Forelimb muscle (tissue), 1 donor: ENCODE results near the gene ZNF45. TPM values are rescaled to one million over a fixed set of nuclear protein-coding genes. Genes with fewer than 3 reads are reported as not detected.
"Not testable (repeated sequence)": the region's sequence is repeated elsewhere in the genome, so short reads cannot be mapped to it uniquely, and the experiment has no call there.

Source experiments
- DNase-seq: peaks from one replicate; pipeline ENCODE4 v3.0.0-alpha.2; 2013; ENCODE audit warnings: low read depth
- polyA plus RNA-seq: library from polyadenylated mRNA; unstranded; fragments of 120-200 nt; gene quantifications from one replicate; pipeline ENCODE4 v1.2.1, GENCODE V29; 2013; ENCODE audit not compliant: insufficient read length

ZNF45 gene
- polyA plus RNA-seq, 1 donor = 12.5 TPM

DNA sequence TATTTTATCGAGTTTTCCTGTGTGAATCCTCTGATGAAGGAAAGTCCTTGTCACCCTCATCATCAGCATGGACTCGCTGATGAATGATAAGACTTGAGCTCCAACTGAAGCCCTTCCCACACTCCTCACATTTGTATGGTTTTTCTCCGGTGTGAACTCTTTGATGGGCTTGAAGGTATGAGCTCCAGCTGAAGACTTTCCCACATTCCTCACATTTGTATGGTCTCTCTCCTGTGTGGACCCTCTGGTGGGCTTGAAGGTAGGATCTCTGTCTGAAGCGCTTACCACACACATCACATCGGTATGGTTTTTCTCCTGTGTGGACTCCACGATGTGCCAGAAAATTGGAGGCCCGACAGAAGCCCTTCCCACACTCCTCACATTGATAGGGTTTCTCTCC, 21.7 kb downstream of the ZNF45 start:
- no peak for DNase-seq

DNA sequence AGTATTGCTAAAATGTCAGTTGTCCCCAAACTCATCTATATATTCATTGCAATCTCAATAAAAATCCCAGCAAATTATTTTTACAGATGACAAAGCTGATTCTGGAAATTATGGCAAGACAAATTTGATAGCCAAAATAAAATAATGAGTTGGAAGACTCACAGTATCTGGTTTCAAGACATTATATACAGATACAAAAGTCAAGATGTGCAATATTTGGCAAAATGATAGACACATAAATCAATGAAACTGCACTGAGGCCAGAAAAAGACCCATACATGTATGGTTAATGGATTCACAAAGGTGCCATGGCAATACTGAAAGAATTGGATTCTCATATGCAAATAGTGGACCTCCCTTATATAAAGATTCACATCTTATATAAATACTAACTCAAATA, 24.2 kb downstream of the ZNF45 start:
- DNase-seq = no peak

DNA sequence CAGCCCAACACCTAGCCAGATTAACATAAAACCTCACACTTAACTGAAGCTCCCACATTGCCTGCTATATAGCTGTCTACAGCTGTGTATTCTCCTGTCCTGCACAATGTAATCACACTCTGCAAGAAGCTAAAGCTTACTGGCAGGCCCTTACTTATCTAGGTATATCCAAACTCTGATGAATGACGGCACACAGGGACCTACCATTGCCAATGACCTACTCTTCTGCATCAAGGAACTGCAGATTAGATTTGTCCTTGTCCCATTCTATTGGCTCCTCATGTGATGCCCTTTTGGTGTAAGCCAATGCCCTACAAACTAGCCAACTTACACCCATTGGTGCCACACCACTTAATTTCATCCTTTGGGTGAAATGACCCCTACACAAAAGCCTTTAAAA, 26.4 kb downstream of the ZNF45 start:
- DNase-seq = no peak

DNA sequence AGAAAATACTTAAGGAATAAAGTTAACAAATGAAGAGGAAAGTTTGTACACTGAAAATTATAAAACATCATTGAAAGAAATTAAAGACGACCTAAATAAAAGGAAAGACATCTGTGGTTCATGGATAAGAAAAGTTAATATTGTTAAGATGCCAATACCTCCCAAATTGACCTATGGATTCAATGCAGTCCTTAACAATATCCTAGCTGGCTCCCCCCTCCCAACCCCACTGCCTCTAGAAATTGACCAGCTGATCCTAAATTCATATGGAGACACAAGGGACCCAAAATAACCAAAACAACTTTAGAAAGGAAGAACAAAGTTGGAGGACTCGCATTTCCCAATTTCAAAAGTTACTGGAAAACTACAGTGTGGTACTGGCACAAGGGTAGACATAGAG, 28.3 kb downstream of the ZNF45 start:
- no peak for DNase-seq

DNA sequence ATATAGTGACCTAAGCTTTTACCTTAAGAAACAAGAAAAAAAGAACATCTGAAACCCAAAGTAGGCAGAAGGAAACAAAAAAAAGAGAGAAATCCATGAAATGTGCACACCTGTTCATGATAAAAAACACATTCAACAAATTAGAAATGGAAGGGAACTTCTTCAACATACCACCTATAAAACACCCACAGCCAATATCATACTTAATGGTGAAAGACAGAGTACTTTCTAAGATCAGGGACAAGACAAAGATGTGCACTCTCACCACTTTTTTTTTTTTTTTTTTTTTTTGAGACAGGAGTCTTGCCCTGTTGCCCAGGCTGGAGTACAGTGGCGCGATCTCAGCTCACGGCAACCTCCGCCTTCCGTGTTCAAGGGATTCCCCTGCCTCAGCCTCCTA, 29.2 kb downstream of the ZNF45 start:
- no peak for DNase-seq

DNA sequence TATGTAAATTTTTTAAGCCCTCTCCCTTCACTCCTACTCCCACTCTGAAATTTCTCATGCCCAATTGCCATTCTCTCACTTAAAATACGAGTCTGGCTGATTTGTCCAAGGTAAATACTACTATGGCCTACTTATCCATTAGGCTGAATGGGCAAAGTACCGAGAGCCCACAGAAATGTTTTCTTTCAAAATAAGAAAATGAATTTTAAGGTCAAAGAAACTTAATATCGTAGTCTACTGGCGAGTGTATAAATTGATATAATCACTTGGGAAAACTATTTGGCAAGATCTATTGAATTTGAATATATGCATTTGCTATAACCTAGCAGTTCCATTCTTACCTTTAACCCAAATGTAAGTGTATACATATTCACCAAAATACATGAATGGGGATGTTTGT, 32.7 kb downstream of the ZNF45 start:
- DNase-seq = no peak

DNA sequence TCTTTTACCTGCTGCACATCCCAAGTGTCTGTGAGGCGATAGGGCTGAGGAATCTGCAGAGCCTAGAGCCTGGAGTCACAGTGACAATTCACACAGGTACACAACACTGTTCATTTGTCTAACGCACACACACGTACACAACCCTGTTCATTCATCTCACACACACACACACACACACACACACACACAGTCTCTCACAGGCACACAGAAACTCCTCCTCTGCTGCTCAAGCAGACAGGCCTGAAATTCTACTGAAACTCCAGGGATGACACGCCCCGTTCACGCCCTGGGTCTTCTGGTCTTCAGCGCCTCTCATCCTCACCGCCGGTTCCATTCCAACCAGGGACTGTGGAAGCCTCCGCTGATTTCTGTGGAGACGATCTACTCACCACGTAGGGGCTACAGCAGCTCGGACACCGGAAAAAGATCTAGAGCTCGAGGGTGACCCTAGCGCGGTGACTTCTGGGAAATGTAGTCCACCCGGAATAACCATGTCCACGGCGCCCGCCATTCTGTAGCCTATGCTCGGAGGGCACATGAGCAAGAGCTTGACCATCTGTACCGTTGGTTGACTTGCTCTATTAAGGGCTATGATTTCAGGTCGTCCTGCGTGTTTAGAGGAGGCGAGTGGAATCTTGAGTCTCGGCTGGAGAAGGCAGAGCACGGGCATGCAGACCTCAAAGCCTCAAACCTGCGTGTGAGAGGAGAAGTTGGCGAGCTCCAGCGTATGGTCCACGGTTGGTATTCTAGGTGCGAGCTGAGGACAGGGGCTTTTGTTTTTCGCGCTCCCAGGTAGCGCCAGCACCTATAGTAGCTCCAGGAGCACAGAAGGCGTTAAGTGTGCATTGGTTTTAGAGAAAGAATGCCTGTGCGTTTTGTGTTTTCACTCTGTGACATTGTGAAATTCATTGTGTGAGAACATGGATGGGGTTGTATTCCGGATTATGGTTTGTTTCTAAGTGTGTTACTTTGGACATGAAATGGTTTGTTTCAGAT, 33.4 kb downstream of the ZNF45 start:
- peak; percentile 60 for DNase-seq

DNA sequence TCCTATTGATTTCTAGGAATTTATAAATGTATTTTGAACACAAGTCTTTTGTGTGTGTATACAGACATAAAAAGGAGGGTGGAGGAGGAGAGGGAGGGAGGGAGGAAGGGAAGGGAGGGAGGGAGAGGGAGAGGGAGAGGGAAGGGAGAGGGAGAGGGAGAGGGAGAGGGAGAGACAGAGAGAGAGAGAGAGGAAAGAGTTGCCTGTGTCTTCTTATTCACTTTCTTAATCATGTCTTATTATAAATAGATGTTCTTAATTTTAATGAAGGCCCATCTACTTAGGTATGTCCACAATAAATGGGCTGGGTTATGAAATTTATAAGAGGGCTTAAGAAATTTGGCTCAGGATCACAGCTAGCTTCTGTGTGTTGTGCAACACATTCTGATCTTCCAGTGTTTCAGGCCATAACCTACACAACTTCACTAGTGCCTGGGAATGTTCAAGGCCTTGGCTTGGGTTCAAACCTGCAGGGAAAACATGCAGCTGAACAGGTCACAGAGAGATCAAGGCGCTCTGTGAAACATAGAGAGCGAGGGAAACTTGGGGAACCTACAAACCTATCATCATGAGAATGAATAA, 39.3 kb downstream of the ZNF45 start:
- DNase-seq = no peak

DNA sequence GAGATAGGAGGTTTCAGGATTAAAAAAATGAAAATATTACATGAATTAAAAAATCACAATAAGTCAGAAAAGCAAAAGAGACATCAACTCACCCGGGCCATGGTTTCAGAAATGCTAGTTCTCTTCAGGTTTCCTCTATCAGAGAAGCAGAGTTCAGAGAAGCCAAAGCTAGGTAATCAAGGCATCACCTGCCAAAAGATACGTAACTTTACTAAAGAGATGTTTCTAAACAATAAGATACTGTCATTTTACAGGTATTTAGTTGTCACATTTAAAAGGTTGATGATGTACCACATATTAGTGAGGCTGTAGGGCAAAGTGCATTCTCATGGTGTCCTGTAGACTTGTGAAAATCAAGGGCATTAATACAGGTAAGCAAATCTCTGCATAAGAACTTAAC, 51.2 kb downstream of the ZNF45 start, which contains the start of gene ZNF404:
Gene ZNF404 (minus strand): TSS at position 101 of the 400 bp plus-strand sequence.
- no peak for DNase-seq

DNA sequence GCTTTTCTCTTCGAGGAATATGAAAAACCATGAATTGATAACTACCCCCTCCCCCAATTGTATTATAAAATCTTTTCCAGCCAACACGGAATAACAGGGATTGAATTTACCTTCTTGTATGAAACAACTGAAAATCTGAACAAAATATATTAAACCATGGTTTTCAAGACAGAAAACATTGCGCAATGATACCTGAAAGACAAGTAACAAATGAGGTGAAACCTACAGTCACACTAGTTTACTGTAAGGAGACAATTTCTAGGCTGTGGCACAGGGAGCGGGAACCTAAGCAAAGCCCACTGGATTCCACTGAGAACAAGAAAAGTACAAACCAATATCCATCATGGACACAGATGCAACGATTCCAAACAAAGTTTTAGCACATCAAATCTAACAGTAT, 54.6 kb downstream of the ZNF45 start:
- no peak for DNase-seq

DNA sequence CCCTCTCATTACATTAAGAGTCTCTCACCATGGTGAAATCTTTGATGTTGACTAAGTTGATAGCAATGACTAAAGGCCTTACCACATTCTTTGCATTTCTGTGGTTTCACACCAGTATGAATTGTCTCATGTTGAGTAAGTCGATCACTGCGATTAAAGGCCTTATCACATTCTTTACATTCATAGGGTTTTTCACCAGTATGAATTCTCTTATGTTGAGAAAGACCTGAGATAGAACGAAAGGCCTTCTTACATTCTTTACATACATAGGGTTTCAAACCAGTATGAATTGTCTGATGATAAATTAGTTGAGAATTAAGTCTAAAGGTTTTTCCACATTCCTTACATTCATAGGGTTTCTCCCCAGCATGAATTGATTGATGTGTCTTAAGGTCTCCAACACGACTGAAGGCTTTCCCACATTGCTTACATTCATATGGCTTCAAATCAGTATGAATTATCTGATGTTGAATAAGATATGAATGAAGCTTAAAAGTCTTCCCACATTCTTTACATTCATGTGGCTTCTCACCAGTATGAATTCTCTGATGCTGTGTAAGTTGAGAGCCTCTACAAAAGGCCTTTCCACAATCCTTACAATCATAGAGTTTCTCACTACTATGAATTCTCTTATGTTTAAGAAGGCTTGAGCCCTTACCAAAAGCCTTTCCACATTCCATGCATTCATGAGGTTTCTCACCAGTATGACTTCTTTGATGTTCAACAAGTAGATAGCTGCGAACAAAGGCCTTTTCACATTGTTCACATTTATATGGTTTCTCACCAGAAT, 62.3 kb downstream of the ZNF45 start:
- DNase-seq = no peak

DNA sequence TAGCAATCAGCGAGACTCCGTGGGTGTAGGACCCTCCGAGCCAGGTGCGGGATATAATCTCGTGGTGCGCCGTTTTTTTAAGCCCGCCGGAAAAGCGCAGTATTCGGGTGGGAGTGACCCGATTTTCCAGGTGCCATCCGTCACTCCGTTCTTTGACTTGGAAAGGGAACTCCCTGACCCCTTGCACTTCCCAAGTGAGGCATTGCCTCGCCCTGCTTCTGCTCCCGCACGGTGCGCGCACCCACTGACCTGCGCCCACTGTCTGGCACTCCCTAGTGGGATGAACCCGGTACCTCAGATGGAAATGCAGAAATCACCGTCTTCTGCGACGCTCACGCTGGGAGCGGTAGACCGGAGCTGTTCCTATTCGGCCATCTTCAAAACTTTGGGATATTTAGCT, 68.2 kb downstream of the ZNF45 start:
- not testable (repeated sequence) for DNase-seq

Other genes with a start within 250 kb of the ZNF45 start
- not detected for gene IRGC, start 219.2 kb downstream of the ZNF45 start, polyA plus RNA-seq
- gene SMG9, start 180.3 kb downstream of the ZNF45 start, polyA plus RNA-seq = 34.3 TPM
- gene KCNN4, start 154.3 kb downstream of the ZNF45 start, polyA plus RNA-seq = 0.51 TPM
- 0.34 TPM for gene LYPD5, start 132.8 kb downstream of the ZNF45 start, polyA plus RNA-seq
- gene ZNF283, start 108.0 kb downstream of the ZNF45 start, polyA plus RNA-seq = 9.7 TPM
- 8.8 TPM for gene ZNF404, start 51.3 kb downstream of the ZNF45 start, polyA plus RNA-seq
- gene ZNF221, start 15.9 kb upstream of the ZNF45 start, polyA plus RNA-seq = 2.4 TPM
- 7.0 TPM for gene ZNF155, start 48.9 kb upstream of the ZNF45 start, polyA plus RNA-seq
- 2.9 TPM for gene ZNF230, start 67.7 kb upstream of the ZNF45 start, polyA plus RNA-seq
- gene ZNF222, start 90.1 kb upstream of the ZNF45 start, polyA plus RNA-seq = 4.7 TPM
- gene ZNF223, start 116.8 kb upstream of the ZNF45 start, polyA plus RNA-seq = 4.7 TPM
- 2.6 TPM for gene ZNF284, start 136.9 kb upstream of the ZNF45 start, polyA plus RNA-seq
- gene ZNF224, start 159.1 kb upstream of the ZNF45 start, polyA plus RNA-seq = 16.8 TPM
- gene ZNF225, start 178.1 kb upstream of the ZNF45 start, polyA plus RNA-seq = 4.0 TPM
- 9.4 TPM for gene ZNF234, start 206.3 kb upstream of the ZNF45 start, polyA plus RNA-seq
- 12.4 TPM for gene ZNF226, start 229.8 kb upstream of the ZNF45 start, polyA plus RNA-seq